Effector memory CD8-positive, alpha-beta T cell (primary cell): ENCODE data around the gene ACCSL.

Experiments used
- ATAC-seq: fragments of 150-1000 bp; cut with Tn5 transposase; replicated peaks from 2 replicates; pipeline ENCODE4 v1.10.0; 2021; ENCODE audit warnings: mild to moderate bottlenecking, moderate library complexity
- DNase-seq, 3 experiments: peaks; one replicate each; pipeline ENCODE4 v3.0.0; 2021
- H3K27ac Mint-ChIP-seq, 2 donors: one replicate each; pipeline ENCODE4 v1.8.0; 2022; ENCODE audit warnings: mild to moderate bottlenecking in 2 of 2, mixed read lengths in 2 of 2, moderate library complexity in 2 of 2
- H3K27me3 Mint-ChIP-seq, 2 donors: one replicate each; pipeline ENCODE4 v1.8.0; 2022; ENCODE audit warnings: mixed read lengths in 2 of 2
- H3K36me3 Mint-ChIP-seq: one replicate; pipeline ENCODE4 v1.8.0; 2022; ENCODE audit warnings: mild to moderate bottlenecking, moderate library complexity, mixed read lengths; ENCODE audit not compliant: insufficient read depth
- H3K4me1 Mint-ChIP-seq, 2 donors: one replicate each; pipeline ENCODE4 v1.8.0; 2022; ENCODE audit warnings: low read depth in 2 of 2, mixed read lengths in 2 of 2
- H3K4me3 Mint-ChIP-seq, 2 donors: one replicate each; pipeline ENCODE4 v1.8.0; 2022; ENCODE audit warnings: mild to moderate bottlenecking in 2 of 2, mixed read lengths in 2 of 2, moderate library complexity in 2 of 2
- H3K9me3 Mint-ChIP-seq, 2 donors: one replicate each; pipeline ENCODE4 v1.8.0; 2022; ENCODE audit warnings: mixed read lengths in 2 of 2

ACCSL gene

GRCh38 chr11:44010789-44011251 is 37.0 kb upstream of the ACCSL start:
- ATAC-seq: no peak
- DNase-seq: no peak
- Mint-ChIP-seq H3K9me3 (no peaks in the 10 kb centered on the region), H3K4me1 (no peaks in the 10 kb centered on the region), H3K4me3 (no peak overlapping the region), H3K27me3 (peaks cover 16 to 29% of the 10 kb centered on the region in 2 donors), H3K27ac (no peak overlapping the region), H3K36me3 (peaks cover 4% of the 10 kb centered on the region)

- H3K4me3 Mint-ChIP-seq: no peak overlapping the region
- H3K4me1 Mint-ChIP-seq: no peaks in the 10 kb centered on the region
- H3K27ac Mint-ChIP-seq: no peak overlapping the region
- H3K27me3 Mint-ChIP-seq: peaks cover 16 to 29% of the 10 kb centered on the region in 2 donors
- ATAC-seq (no peak), DNase-seq (no peak)
- H3K9me3 Mint-ChIP-seq: no peaks in the 10 kb centered on the region
- peaks cover 4% of the 10 kb centered on the region for H3K36me3 Mint-ChIP-seq
Observed at GRCh38 chr11:44011797-44012196, 36.0 kb upstream of the ACCSL start.

- Mint-ChIP-seq H3K27ac (no peak overlapping the region), H3K36me3 (peaks cover 4% of the 10 kb centered on the region), H3K9me3 (no peaks in the 10 kb centered on the region), H3K4me3 (no peak overlapping the region), H3K4me1 (no peaks in the 10 kb centered on the region), H3K27me3 (peaks cover 16 to 21% of the 10 kb centered on the region in 2 donors)
- ATAC-seq: no peak
- no peak for DNase-seq
Observed at GRCh38 chr11:44014968-44015623, 32.7 kb upstream of the ACCSL start.

DNA sequence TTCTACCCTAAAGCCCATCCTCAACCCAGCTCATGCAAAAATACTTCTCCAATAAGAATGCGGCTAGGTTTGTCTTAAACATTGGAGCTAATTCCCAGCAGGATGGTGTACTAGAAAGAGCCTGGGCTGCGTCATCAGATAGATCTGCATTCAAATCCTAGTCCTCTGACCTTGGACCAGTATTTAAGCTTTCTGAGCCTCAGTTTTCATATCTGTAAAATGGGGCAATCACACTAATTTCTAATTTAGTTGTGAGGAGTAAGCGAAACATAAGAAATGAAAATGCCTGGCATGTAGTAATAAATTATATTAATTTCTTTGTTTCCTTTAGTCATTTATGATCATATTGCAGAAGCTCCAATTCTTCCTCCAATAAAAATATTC is 32.2 kb upstream of the ACCSL start:
- peaks cover 13 to 16% of the 10 kb centered on the region in 2 donors for H3K27me3 Mint-ChIP-seq
- H3K27ac Mint-ChIP-seq: no peak overlapping the region
- no peak for DNase-seq
- H3K36me3 Mint-ChIP-seq: peaks cover 4% of the 10 kb centered on the region
- H3K4me1 Mint-ChIP-seq: no peaks in the 10 kb centered on the region
- ATAC-seq: no peak
- no peak overlapping the region for H3K4me3 Mint-ChIP-seq
- H3K9me3 Mint-ChIP-seq: no peaks in the 10 kb centered on the region

DNA sequence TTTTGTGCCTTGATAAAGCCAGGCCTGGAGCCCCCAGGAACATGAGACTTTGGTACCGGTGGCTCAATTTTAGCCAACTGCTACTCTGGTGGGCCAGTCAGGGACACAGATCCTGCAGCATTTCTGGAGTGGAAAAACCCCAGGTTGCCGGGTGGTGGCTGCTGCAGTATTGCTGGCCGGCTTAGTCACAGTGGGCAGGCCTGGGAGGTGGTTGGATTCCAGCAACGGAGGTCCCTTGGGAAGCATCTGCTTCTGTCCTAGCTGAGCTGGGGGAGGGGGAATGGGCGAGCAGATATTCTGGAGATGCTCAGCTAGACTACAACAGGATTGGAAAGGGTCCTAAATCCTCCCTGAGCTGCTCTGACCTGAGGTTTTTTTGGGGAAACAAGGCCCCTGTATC is 31.6 kb upstream of the ACCSL start:
- ATAC-seq (no peak), DNase-seq (no peak)
- peaks cover 8 to 14% of the 10 kb centered on the region in 2 donors for H3K27me3 Mint-ChIP-seq

DNA sequence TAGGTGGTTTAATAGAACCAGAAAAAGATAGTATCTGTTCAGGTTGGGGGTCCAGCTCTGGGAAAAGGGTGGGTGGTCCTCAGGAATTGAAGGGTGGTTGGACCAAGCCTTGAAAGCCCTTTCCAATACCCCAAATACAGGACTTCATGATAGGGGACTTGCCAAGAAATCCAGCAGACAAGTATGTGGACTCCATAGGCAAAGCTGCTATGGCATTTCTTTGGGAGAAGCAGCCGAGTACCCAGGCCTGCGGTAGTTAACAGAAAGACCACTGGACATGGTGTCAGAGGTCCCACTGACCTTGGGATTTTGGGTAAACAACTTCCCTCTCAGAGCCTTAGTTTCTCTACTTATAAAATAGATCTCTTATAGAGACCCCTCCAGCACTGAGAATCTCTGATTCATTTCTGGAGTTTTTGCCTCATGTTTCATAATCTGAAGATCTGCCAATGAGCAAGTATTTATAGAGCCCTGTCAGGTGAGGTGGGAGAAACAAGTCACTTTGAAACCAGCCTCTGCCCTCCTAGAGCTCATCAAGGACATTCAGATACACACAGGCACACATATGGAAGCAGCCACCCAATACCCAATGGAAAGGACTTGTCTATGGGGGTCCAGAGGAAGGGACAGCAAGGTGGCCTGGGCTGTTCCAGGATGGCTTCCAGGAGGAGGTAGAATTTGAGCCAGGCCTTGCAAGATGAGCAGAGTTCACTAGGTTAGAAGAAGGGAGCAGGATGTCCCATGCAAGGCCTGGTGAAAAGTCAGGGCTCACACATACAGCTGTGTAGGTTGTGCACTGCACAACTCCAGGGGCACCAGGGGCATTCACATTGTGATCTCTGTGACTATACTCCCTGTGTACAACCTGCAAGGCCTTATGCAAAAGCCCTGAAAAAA is 31.0 kb upstream of the ACCSL start:
- ATAC-seq (no peak), DNase-seq (no peak)
- no peak overlapping the region for H3K4me3 Mint-ChIP-seq
- H3K27ac Mint-ChIP-seq: no peak overlapping the region
- no peaks in the 10 kb centered on the region for H3K9me3 Mint-ChIP-seq
- H3K27me3 Mint-ChIP-seq: peaks cover 8 to 15% of the 10 kb centered on the region in 2 donors
- H3K4me1 Mint-ChIP-seq: no peaks in the 10 kb centered on the region
- peaks cover 6% of the 10 kb centered on the region for H3K36me3 Mint-ChIP-seq

More for the DNA sequence above, 31.6 kb upstream of the ACCSL start:
- no peak overlapping the region for H3K27ac Mint-ChIP-seq
- peaks cover 4% of the 10 kb centered on the region for H3K36me3 Mint-ChIP-seq
- H3K4me3 Mint-ChIP-seq: no peak overlapping the region
- no peaks in the 10 kb centered on the region for H3K4me1 Mint-ChIP-seq
- H3K9me3 Mint-ChIP-seq: no peaks in the 10 kb centered on the region

GRCh38 chr11:44017443-44018126 is 30.2 kb upstream of the ACCSL start:
- Mint-ChIP-seq H3K36me3 (peaks cover 6% of the 10 kb centered on the region), H3K9me3 (peaks cover 0 to 2% of the 10 kb centered on the region in 2 donors), H3K27ac (no peak overlapping the region), H3K4me3 (no peak overlapping the region), H3K4me1 (no peaks in the 10 kb centered on the region), H3K27me3 (peaks cover 15 to 21% of the 10 kb centered on the region in 2 donors)
- ATAC-seq (no peak), DNase-seq (no peak)

- H3K9me3 Mint-ChIP-seq: peaks cover 0 to 3% of the 10 kb centered on the region in 2 donors
- no peak overlapping the region for H3K4me3 Mint-ChIP-seq
- ATAC-seq (no peak), DNase-seq (no peak)
- no peak overlapping the region for H3K27ac Mint-ChIP-seq
- H3K36me3 Mint-ChIP-seq: peaks cover 2% of the 10 kb centered on the region
- peaks cover 18 to 26% of the 10 kb centered on the region in 2 donors for H3K27me3 Mint-ChIP-seq
- H3K4me1 Mint-ChIP-seq: no peaks in the 10 kb centered on the region
Observed at GRCh38 chr11:44018127-44018521, 29.7 kb upstream of the ACCSL start.

DNA sequence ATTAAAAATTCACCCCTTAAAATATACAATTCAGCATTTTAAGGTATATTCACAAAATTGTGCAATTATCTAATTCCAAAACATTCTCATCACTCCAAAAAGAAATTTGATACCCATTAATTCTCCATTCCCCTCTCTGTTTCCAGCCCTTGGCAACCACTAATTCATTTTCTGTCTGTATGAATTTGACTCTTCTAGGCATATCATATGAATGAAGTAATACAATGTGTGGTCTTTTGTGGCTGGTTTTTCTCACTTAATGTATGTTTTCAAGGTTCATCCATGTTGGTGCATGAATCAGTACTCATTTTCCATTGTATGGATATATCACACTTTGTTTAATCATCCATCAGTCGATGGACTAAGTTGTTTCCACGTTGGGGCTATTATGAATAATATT is 29.0 kb upstream of the ACCSL start:
- H3K4me3 Mint-ChIP-seq: no peak overlapping the region

DNA sequence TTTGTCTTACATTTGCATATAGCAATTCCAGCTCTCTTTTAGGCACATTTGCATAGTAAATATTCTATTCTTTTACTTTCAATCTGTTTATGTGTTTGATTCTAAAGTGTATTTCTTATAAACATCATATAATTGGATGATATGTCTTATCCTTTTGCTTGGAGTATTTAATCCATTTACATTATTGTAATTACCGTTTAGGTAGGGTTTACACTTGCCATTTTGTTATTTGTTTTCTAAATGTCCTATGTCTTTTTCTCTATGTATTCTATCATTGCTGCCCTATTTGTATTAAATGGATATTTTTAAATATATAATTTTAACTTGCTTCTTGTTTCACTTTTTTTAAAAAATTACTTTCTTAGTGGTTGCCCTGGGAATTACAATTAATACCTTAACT is 22.8 kb upstream of the ACCSL start:
- H3K27ac Mint-ChIP-seq: no peak overlapping the region
- ATAC-seq: no peak

More for the DNA sequence above, 29.0 kb upstream of the ACCSL start:
- DNase-seq (no peak), ATAC-seq (no peak)
- Mint-ChIP-seq H3K27ac (no peak overlapping the region), H3K36me3 (peaks cover 2% of the 10 kb centered on the region), H3K27me3 (peaks cover 25 to 33% of the 10 kb centered on the region in 2 donors), H3K9me3 (peaks cover 0 to 3% of the 10 kb centered on the region in 2 donors), H3K4me1 (no peaks in the 10 kb centered on the region)

GRCh38 chr11:44025727-44026126 is 22.1 kb upstream of the ACCSL start:
- no peak for ATAC-seq
- Mint-ChIP-seq H3K36me3 (peaks cover 2% of the 10 kb centered on the region), H3K9me3 (peaks cover 7 to 8% of the 10 kb centered on the region in 2 donors), H3K4me1 (no peaks in the 10 kb centered on the region), H3K4me3 (no peak overlapping the region), H3K27ac (no peak overlapping the region), H3K27me3 (peaks cover 64 to 91% of the 10 kb centered on the region in 2 donors)
- no peak for DNase-seq

More for the DNA sequence above, 22.8 kb upstream of the ACCSL start:
- Mint-ChIP-seq H3K9me3 (peaks cover 7 to 8% of the 10 kb centered on the region in 2 donors), H3K36me3 (peaks cover 2% of the 10 kb centered on the region), H3K4me1 (no peaks in the 10 kb centered on the region), H3K4me3 (no peak overlapping the region), H3K27me3 (peaks cover 57 to 84% of the 10 kb centered on the region in 2 donors)
- no peak for DNase-seq

DNA sequence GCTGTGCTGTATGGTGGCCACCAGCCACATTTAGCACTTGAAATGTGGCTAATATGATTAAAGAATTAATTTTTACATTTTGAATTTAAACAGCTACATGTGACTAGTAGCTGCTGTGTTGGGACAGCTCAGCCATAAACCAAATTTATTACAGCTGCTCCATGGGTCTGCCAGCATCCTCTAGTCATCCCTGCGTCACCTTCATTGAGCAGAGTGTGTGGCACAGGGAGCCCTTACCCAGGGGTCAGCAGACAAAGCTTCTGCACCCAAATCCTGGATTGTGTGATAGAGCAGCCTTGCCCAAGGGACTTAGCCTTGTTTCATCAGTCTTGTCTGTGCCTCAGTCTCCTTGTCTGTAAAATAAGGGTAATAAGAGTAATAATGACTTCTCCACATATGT is 19.4 kb upstream of the ACCSL start:
- Mint-ChIP-seq H3K4me1 (no peaks in the 10 kb centered on the region), H3K4me3 (no peak overlapping the region), H3K36me3 (no peaks in the 10 kb centered on the region), H3K9me3 (peaks cover 4 to 8% of the 10 kb centered on the region in 2 donors), H3K27me3 (peaks cover 66 to 95% of the 10 kb centered on the region in 2 donors), H3K27ac (no peak overlapping the region)
- no peak for ATAC-seq
- no peak for DNase-seq

DNA sequence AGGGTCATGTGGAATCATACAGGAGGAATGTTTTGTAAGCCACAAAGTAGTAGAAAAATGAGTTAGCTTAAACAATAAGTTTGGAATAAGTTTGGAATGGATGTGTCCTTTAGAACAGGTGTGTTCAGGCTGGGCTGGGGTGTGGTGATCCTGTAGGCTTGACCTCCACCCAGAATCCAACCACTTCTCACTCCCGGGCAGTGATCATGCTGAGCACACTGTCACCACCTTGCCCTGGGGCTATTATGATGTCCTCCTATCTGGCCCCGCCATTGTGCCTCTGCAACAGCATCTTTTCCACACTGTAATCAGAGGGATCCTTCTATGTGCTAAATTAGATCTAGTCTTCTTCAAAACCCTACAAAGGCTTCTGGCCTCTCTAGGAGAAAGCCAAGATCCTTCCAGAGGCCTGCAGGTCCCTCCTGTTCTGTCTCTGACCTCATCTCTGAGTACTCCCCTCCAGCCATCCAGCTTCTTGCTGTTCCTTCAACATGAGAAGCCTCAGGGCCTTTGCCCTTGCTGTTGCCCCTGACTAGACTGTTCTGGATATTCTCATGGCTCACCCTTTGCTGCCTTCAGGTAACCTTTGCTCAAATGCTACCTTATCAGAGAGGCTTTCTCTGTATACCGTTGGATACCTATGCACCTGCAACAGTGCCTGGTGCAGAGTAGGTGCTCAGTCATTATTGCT is 18.8 kb upstream of the ACCSL start:
- Mint-ChIP-seq H3K36me3 (no peaks in the 10 kb centered on the region), H3K4me1 (no peaks in the 10 kb centered on the region), H3K27ac (no peak overlapping the region), H3K27me3 (peaks cover 60 to 93% of the 10 kb centered on the region in 2 donors), H3K9me3 (peaks cover 4 to 8% of the 10 kb centered on the region in 2 donors), H3K4me3 (no peak overlapping the region)
- ATAC-seq (no peak), DNase-seq (no peak)
